NCI-H345 treated with DMSO at 0.1 percent for 48 hours (cell line): ENCODE results near the gene NOTO.

Source experiments
- DNase-seq: peaks from one replicate; lab custom pipeline; 2025; ENCODE audit not compliant: unreplicated experiment; lab: John Stamatoyannopoulos, UW

Gene NOTO

GRCh38 chr2:73257021-73257420, 54.6 kb downstream of the NOTO start:
- no peak for DNase-seq

GRCh38 chr2:73257425-73258125, 55.2 kb downstream of the NOTO start:
- no peak for DNase-seq

- DNase-seq: no peak
Measured at GRCh38 chr2:73258186-73258912, 56.0 kb downstream of the NOTO start.

- DNase-seq: no peak
Measured at GRCh38 chr2:73258913-73259215, 56.5 kb downstream of the NOTO start.

GRCh38 chr2:73259276-73259675, 56.9 kb downstream of the NOTO start:
- no peak for DNase-seq

GRCh38 chr2:73259704-73260337, 57.4 kb downstream of the NOTO start:
- no peak for DNase-seq

GRCh38 chr2:73260338-73260984, 58.1 kb downstream of the NOTO start:
- DNase-seq: no peak
